K562 (cell line): Measurements from ENCODE around the gene PALMD. TPM values are rescaled to one million over a fixed set of nuclear protein-coding genes. Genes with fewer than 3 reads are reported as not detected.
A peak's percentile ranks its signal among the peaks of the same experiment; 100 is the strongest.

ENCODE experiments used
- ARID2 ChIP-seq: fragments of 450-650 bp; IDR thresholded peaks from 2 replicates; pipeline ENCODE4 v1.6.1; 2017; ENCODE audit warnings: antibody characterized with exemption, mild to moderate bottlenecking
- CBX3 ChIP-seq, 2 experiments: IDR thresholded peaks; 1 replicate in 1 of 2; 2 replicates in 1 of 2; pipeline ENCODE4 v1.6.1; 2012; ENCODE audit warnings: inconsistent platforms in 2 of 2, low read length in 2 of 2, borderline replicate concordance in 1 of 2, control low read depth in 1 of 2
- FOXM1 ChIP-seq, 2 experiments: fragments of 450-650 bp in 1 of 2; sonication (generic) in 1 of 2; formaldehyde crosslinking in 1 of 2; IDR thresholded peaks; 2 replicates each; pipeline versions ENCODE4 v1.6.1 to v1.9.0; 2017 to 2022; ENCODE audit warnings: low read depth in 2 of 2, mild to moderate bottlenecking in 2 of 2, missing genetic modification reagents in 1 of 2, moderate library complexity in 1 of 2
- HDGF ChIP-seq: fragments of 450-650 bp; IDR thresholded peaks from 2 replicates; pipeline ENCODE4 v1.6.1; 2016
- HOXB6 ChIP-seq: fragments of 250-450 bp; sonication (Bioruptor Pico); IDR thresholded peaks from 2 replicates; pipeline ENCODE4 v1.5.1; 2022; ENCODE audit warnings: mild to moderate bottlenecking, borderline replicate concordance
- IFI16 ChIP-seq: fragments of 250-450 bp; sonication (Bioruptor Pico); IDR thresholded peaks from 2 replicates; pipeline ENCODE4 v2.1.2; 2022; ENCODE audit warnings: mild to moderate bottlenecking, inconsistent platforms
- MBD2 ChIP-seq: sonication (generic); IDR thresholded peaks from 2 replicates; pipeline ENCODE4 v1.6.1; 2016; ENCODE audit warnings: low read depth, borderline replicate concordance
- MYBL2 ChIP-seq, 2 experiments: fragments of 450-650 bp in 1 of 2; sonication (generic) in 1 of 2; formaldehyde crosslinking in 1 of 2; IDR thresholded peaks; 2 replicates each; pipeline versions ENCODE4 v1.6.1 to v1.8.1; 2017 to 2022; ENCODE audit warnings: borderline replicate concordance in 1 of 2, inconsistent platforms in 1 of 2, low read depth in 1 of 2, mild to moderate bottlenecking in 1 of 2, missing genetic modification reagents in 1 of 2, moderate library complexity in 1 of 2
- NCOR1 ChIP-seq: fragments of 450-650 bp; IDR thresholded peaks from 2 replicates; pipeline ENCODE4 v1.6.1; 2016; ENCODE audit warnings: mild to moderate bottlenecking, moderate library complexity
- NUFIP1 ChIP-seq: fragments of 450-650 bp; IDR thresholded peaks from 2 replicates; pipeline ENCODE4 v1.6.1; 2018; ENCODE audit not compliant: partially characterized antibody
- PCBP2 ChIP-seq: fragments of 200-400 bp; formaldehyde crosslinking; IDR thresholded peaks from 2 replicates; pipeline ENCODE4 v1.6.1; 2018; ENCODE audit warnings: low read length, low read depth, mild to moderate bottlenecking, moderate library complexity; ENCODE audit not compliant: poor library complexity, severe bottlenecking
- PYGO2 ChIP-seq: fragments of 450-650 bp; IDR thresholded peaks from 2 replicates; pipeline ENCODE4 v1.6.1; 2016; ENCODE audit warnings: mild to moderate bottlenecking, missing genetic modification characterization, moderate library complexity, missing compliant biosample characterization
- RCOR1 ChIP-seq, 2 experiments: IDR thresholded peaks; 2 replicates each; pipeline ENCODE4 v1.6.1; 2012; ENCODE audit warnings: low read depth in 2 of 2, low read length in 2 of 2, borderline replicate concordance in 1 of 2, improper control_type of control experiment in 1 of 2
- RUNX1 ChIP-seq: sonication (generic); IDR thresholded peaks from 2 replicates; pipeline ENCODE4 v1.6.1; 2016; ENCODE audit warnings: antibody characterized with exemption, low read depth
- SMARCB1 ChIP-seq: IDR thresholded peaks from 2 replicates; pipeline ENCODE4 v1.6.1; 2011; ENCODE audit warnings: improper control_type of control experiment, low read depth; ENCODE audit not compliant: insufficient read length
- SMARCE1 ChIP-seq: fragments of 450-650 bp; IDR thresholded peaks from 2 replicates; pipeline ENCODE4 v1.7.1; 2016; ENCODE audit warnings: mild to moderate bottlenecking
- TAL1 ChIP-seq: fragments of 450-650 bp; IDR thresholded peaks from 2 replicates; pipeline ENCODE4 v1.6.1; 2016; ENCODE audit warnings: mild to moderate bottlenecking
- ZEB2 ChIP-seq: fragments of 450-650 bp; IDR thresholded peaks from 2 replicates; pipeline ENCODE4 v1.6.1; 2016
- ZNF785 ChIP-seq: fragments of 250-450 bp; sonication (Bioruptor Pico); IDR thresholded peaks from 2 replicates; pipeline ENCODE4 v1.4.0; 2020; ENCODE audit warnings: mild to moderate bottlenecking
- polyA plus RNA-seq, 8 experiments: library from polyadenylated mRNA; depleted of rRNA in 4 of 8; stranded (reverse) in 5 of 8; unstranded in 3 of 8; fragments of >200 nt; fragmentation: Nextera tagmentation in 2 of 8; fragmentation: Illumina TruSeq in 1 of 8; extraction: Ambion mirVana in 2 of 8; extraction: Trizol in 1 of 8; gene quantifications; 2 replicates each; pipeline versions ENCODE4 v1.2.1 to v1.2.3, GENCODE V29; 2011 to 2014; ENCODE audit warnings: inconsistent platforms in 1 of 8, missing spikeins in 1 of 8
- total RNA-seq, 7 experiments: library from RNA; depleted of rRNA in 6 of 7; stranded (reverse); fragments of >200 nt in 6 of 7; fragmentation: Illumina TruSeq in 2 of 7; extraction: Trizol in 2 of 7; gene quantifications; 2 replicates each; pipeline versions ENCODE4 v1.2.1 to v1.2.3, GENCODE V29; 2011 to 2021; ENCODE audit warnings: low replicate concordance in 1 of 7
- TF ChIP-seq, protein P1 (sequence below): fragments of 450-650 bp; IDR thresholded peaks from 2 replicates; pipeline ENCODE4 v1.6.1; 2016; ENCODE audit warnings: mild to moderate bottlenecking
- TF ChIP-seq, protein P2 (sequence below): IDR thresholded peaks from 2 replicates; pipeline ENCODE4 v1.6.1; 2011; ENCODE audit not compliant: insufficient read length; ENCODE audit errors: extremely low read depth
- TF ChIP-seq, protein P3 (sequence below): sonication (generic); formaldehyde crosslinking; IDR thresholded peaks from 2 replicates; pipeline ENCODE4 v1.8.0; 2022; ENCODE audit warnings: mild to moderate bottlenecking, missing genetic modification reagents, borderline replicate concordance
- TF ChIP-seq, protein P4 (sequence below): fragments of 450-650 bp; IDR thresholded peaks from 2 replicates; pipeline ENCODE4 v1.6.1; 2018; ENCODE audit warnings: mild to moderate bottlenecking, low read depth; ENCODE audit not compliant: partially characterized antibody

PALMD gene
- total and polyA plus RNA-seq, 9 of the 15 experiments (the other 6 are each of a cell fraction or from before 2014, with no cell fraction given): 2.7 to 13.5 (median 5.4) TPM

DNA sequence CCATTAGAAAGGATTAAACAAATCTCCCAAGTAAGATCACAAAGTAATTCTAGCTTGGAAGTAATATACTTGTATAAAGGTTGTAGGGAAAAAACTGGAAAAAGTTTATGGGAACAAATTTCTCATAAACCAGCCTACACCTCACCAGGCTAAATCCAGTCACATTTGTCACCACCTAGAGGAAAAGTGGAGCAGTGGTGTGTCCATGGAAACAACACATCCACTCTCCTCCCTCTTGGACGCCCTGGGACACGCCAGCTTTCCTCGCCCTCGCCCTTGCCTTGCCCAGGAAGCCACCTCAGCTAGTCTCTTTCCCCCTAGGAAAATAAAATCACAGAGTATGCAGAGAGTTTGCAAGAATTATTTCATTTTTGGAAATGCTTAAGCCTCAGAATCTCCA is 2.2 kb downstream of the PALMD start (continued):
- TF ChIP-seq RCOR1 (IDR thresholded peaks at IDR 0.05; ENCODE audit: borderline replicate concordance in 1 of 2, low read depth in 2 of 2, low read length in 2 of 2): peak in 1 of 2 experiments; percentile 62; a peak in 1 of 4 replicates
- TF ChIP-seq, protein P1, sequence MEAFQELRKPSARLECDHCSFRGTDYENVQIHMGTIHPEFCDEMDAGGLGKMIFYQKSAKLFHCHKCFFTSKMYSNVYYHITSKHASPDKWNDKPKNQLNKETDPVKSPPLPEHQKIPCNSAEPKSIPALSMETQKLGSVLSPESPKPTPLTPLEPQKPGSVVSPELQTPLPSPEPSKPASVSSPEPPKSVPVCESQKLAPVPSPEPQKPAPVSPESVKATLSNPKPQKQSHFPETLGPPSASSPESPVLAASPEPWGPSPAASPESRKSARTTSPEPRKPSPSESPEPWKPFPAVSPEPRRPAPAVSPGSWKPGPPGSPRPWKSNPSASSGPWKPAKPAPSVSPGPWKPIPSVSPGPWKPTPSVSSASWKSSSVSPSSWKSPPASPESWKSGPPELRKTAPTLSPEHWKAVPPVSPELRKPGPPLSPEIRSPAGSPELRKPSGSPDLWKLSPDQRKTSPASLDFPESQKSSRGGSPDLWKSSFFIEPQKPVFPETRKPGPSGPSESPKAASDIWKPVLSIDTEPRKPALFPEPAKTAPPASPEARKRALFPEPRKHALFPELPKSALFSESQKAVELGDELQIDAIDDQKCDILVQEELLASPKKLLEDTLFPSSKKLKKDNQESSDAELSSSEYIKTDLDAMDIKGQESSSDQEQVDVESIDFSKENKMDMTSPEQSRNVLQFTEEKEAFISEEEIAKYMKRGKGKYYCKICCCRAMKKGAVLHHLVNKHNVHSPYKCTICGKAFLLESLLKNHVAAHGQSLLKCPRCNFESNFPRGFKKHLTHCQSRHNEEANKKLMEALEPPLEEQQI: peak; percentile 81
- no peak for TF ChIP-seq MYBL2 (IDR thresholded peaks at IDR 0.05; ENCODE audit: low read depth)
- TF ChIP-seq MYBL2 (CRISPR knock-in tag; IDR thresholded peaks at IDR 0.05; ENCODE audit: borderline replicate concordance): no peak
- no peak for TF ChIP-seq PYGO2 (tag)
- no peak for TF ChIP-seq ZNF785 (CRISPR knock-in tag)
- no peak for TF ChIP-seq SMARCB1
- no peak for TF ChIP-seq TAL1
- peak in 1 of 2 experiments; percentile 38; a peak in 1 of 3 replicates for TF ChIP-seq CBX3 (IDR thresholded peaks at IDR 0.05; ENCODE audit: borderline replicate concordance in 1 of 2, low read length in 2 of 2)
- TF ChIP-seq NUFIP1: no peak
- TF ChIP-seq, protein P2, sequence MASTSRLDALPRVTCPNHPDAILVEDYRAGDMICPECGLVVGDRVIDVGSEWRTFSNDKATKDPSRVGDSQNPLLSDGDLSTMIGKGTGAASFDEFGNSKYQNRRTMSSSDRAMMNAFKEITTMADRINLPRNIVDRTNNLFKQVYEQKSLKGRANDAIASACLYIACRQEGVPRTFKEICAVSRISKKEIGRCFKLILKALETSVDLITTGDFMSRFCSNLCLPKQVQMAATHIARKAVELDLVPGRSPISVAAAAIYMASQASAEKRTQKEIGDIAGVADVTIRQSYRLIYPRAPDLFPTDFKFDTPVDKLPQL: no peak
- TF ChIP-seq, protein P3, sequence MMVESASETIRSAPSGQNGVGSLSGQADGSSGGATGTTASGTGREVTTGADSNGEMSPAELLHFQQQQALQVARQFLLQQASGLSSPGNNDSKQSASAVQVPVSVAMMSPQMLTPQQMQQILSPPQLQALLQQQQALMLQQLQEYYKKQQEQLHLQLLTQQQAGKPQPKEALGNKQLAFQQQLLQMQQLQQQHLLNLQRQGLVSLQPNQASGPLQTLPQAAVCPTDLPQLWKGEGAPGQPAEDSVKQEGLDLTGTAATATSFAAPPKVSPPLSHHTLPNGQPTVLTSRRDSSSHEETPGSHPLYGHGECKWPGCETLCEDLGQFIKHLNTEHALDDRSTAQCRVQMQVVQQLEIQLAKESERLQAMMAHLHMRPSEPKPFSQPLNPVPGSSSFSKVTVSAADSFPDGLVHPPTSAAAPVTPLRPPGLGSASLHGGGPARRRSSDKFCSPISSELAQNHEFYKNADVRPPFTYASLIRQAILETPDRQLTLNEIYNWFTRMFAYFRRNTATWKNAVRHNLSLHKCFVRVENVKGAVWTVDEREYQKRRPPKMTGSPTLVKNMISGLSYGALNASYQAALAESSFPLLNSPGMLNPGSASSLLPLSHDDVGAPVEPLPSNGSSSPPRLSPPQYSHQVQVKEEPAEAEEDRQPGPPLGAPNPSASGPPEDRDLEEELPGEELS (CRISPR knock-in tag): no peak
- TF ChIP-seq SMARCE1: no peak
- TF ChIP-seq ZEB2: no peak
- TF ChIP-seq RUNX1: no peak
- no peak for TF ChIP-seq ARID2
- no peak for TF ChIP-seq HDGF
- TF ChIP-seq PCBP2: no peak
- no peak for TF ChIP-seq HOXB6 (CRISPR knock-in tag)
- no peak for TF ChIP-seq MBD2
- no peak for TF ChIP-seq IFI16
- no peak for TF ChIP-seq FOXM1 (IDR thresholded peaks at IDR 0.05; ENCODE audit: low read depth)
- no peak for TF ChIP-seq FOXM1 (CRISPR knock-in tag; IDR thresholded peaks at IDR 0.05; ENCODE audit: low read depth)
- TF ChIP-seq, protein P4, sequence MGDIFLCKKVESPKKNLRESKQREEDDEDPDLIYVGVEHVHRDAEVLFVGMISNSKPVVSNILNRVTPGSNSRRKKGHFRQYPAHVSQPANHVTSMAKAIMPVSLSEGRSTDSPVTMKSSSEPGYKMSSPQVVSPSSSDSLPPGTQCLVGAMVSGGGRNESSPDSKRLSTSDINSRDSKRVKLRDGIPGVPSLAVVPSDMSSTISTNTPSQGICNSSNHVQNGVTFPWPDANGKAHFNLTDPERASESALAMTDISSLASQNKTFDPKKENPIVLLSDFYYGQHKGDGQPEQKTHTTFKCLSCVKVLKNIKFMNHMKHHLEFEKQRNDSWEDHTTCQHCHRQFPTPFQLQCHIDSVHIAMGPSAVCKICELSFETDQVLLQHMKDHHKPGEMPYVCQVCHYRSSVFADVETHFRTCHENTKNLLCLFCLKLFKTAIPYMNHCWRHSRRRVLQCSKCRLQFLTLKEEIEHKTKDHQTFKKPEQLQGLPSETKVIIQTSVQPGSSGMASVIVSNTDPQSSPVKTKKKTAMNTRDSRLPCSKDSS: no peak
- no peak for TF ChIP-seq NCOR1
